Mammary microvascular endothelial cell (primary cell): ENCODE data around the gene TNK1. TPM values are rescaled to one million over a fixed set of nuclear protein-coding genes. Genes with fewer than 3 reads are reported as not detected.

ENCODE experiments used
- total RNA-seq: library from RNA; depleted of rRNA; stranded (reverse); fragments of >200 nt; gene quantifications from 2 replicates; pipeline ENCODE4 v1.2.3, GENCODE V29; 2015

TNK1 gene
- total RNA-seq: 0.15 and 2.5 TPM in 2 replicates

GRCh38 chr17:7380855-7381683 lies at the start of gene TNK1:
TNK1 (plus strand) TSS chr17:7381089; CDS start chr17:7382927, 1,838 bp downstream.

GRCh38 chr17:7336240-7337175 lies 44.4 kb upstream of the TNK1 start, which contains the start of gene ACAP1:
ACAP1 (plus strand) TSS chr17:7336529; CDS start chr17:7336735, 206 bp downstream.

DNA sequence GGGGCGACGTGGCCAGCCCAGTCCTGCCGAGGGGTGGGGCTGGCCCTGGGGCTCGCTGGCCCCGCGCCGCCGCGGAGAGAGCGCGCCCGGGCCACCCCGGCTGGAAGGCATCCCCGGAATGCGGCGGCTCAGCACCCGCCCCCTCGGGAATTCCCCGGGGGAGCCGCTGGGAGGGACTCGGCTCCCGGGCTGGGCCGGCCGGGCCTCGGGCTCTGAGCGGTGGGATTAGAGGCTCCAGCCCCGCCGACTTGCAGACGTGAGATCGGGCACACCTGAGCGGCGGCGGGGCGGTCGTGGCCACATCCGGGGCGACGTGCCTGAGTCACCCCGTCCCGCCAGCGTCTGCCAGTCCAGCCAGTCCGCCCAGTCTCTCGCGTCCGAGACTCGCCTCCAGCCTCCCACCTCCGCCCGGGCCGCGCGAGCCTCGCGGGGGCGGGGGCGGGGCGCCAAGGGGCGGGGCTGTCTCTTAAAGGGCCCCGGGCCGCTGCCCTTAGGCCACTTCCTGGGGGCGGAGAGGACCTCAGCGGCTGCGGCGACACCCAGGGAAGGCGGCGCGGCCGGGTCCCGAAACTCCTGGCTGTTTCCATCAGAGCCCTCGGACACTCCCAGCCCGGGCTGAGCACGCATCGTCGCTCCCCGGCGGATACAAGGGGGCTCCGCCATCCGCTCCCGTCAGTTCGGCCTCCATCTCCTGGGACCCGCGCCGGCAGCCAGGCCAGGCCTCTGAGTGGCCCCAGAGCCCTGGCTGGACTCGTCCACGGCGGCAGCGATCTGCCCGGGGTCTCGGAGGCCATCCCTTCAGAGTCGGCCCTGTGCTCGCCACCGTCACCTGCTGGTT lies 29.0 kb upstream of the TNK1 start, which contains the start of gene KCTD11:
TSS of gene KCTD11 (plus strand) at position 498 of the 838 bp plus-strand sequence.

GRCh38 chr17:7355053-7355452 lies 25.8 kb upstream of the TNK1 start, which contains the start of gene TMEM95:
TMEM95 (plus strand) TSS chr17:7355156; CDS start chr17:7355205, 49 bp downstream.

GRCh38 chr17:7394452-7395191 lies 13.7 kb downstream of the TNK1 start, which contains the start of gene PLSCR3:
PLSCR3 (minus strand) TSS chr17:7394525; CDS start chr17:7394110, 415 bp downstream.

GRCh38 chr17:7403977-7404736 lies 23.3 kb downstream of the TNK1 start, which contains the start of gene TMEM256:
TMEM256 (minus strand) TSS chr17:7404097; CDS start chr17:7404084, 13 bp downstream.

GRCh38 chr17:7407485-7408251 lies 26.8 kb downstream of the TNK1 start, which contains the start of gene NLGN2:
NLGN2 (plus strand) TSS chr17:7407845; CDS start chr17:7408256, 411 bp downstream.

DNA sequence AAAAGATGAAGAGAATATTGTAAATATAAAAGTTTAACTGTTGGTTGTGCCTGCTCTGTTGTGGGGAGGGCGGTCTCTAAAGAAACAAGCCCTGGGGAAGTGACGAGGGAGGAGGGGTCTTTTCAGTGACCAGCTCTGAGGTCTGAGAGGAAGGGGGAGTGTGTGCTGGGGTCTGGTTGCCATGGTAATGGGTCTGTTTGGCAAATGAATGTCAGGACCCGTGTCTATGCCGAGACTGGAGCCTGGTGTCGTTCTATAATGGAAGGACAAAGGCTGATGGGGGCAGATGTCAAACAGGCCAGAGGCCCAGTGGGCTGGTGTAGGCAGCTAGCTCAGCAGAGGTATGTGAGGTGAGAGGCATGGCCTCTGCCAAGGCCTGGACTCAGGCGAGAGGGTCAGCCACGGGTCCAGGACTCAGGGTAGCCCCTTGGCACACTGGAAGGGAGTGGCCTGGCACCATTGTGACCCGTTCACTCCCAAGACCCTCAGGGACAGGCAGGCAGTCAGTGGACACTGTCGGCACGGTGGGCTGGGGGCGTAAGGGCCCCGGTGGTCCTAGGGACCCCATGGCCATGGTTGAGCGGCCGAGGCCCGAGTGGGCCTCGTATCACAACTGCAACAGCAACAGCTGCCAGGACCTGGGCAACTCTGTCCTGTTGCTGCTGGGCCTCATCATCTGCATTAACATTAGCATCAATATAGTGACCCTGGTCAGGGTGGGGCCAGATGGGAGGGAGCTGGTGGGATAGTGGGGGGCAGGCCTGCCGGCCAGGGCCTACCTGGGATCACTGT lies 39.1 kb downstream of the TNK1 start, which contains the start of gene SPEM1:
TSS of gene SPEM1 (plus strand) at position 506 of the 792 bp plus-strand sequence. CDS start at position 567, 61 bp downstream.

GRCh38 chr17:7425316-7425715 lies 44.4 kb downstream of the TNK1 start, which contains the start of gene SPEM2:
SPEM2 (plus strand) TSS chr17:7425616; CDS start chr17:7425689, 73 bp downstream.

GRCh38 chr17:7428557-7428956 lies 47.7 kb downstream of the TNK1 start, which contains the start of gene SPEM3:
SPEM3 (plus strand) TSS chr17:7428857; CDS start chr17:7428903, 46 bp downstream.

Other genes with a start within 250 kb of the TNK1 start
- gene ASGR1, start 201.7 kb upstream of the TNK1 start, total RNA-seq: 2.8 and 4.1 TPM in 2 replicates
- gene DLG4, start 161.3 kb upstream of the TNK1 start, total RNA-seq: 4.7 and 8.4 TPM in 2 replicates
- 187 and 204 TPM in 2 replicates for gene ACADVL, start 161.2 kb upstream of the TNK1 start, total RNA-seq
- 36.6 and 41.9 TPM in 2 replicates for gene DVL2, start 146.6 kb upstream of the TNK1 start, total RNA-seq
- gene PHF23, start 141.6 kb upstream of the TNK1 start, total RNA-seq: 26.9 and 41.7 TPM in 2 replicates
- 280 and 300 TPM in 2 replicates for gene GABARAP, start 138.6 kb upstream of the TNK1 start, total RNA-seq
- 49.4 and 51.8 TPM in 2 replicates for gene CTDNEP1, start 129.4 kb upstream of the TNK1 start, total RNA-seq
- gene ELP5, start 128.9 kb upstream of the TNK1 start, total RNA-seq: 32.8 and 37.0 TPM in 2 replicates
- gene CLDN7, start 118.6 kb upstream of the TNK1 start, total RNA-seq: 8.7 and 12.3 TPM in 2 replicates
- gene SLC2A4, start 99.4 kb upstream of the TNK1 start, total RNA-seq: 0.10 and 0.13 TPM in 2 replicates
- not detected in 2 replicates for gene YBX2, start 86.5 kb upstream of the TNK1 start, total RNA-seq
- 572 and 718 TPM in 2 replicates for gene EIF5A, start 73.5 kb upstream of the TNK1 start, total RNA-seq
- 63.7 and 93.7 TPM in 2 replicates for gene GPS2, start 65.7 kb upstream of the TNK1 start, total RNA-seq
- 9.8 and 11.4 TPM in 2 replicates for gene NEURL4, start 51.8 kb upstream of the TNK1 start, total RNA-seq
- 0.07 TPM in 1 of 2 replicates, not detected in the other for gene ACAP1, start 44.6 kb upstream of the TNK1 start, total RNA-seq
- gene KCTD11, start 28.9 kb upstream of the TNK1 start, total RNA-seq: 4.2 and 5.5 TPM in 2 replicates
- gene TMEM95, start 25.9 kb upstream of the TNK1 start, total RNA-seq: not detected in 2 replicates
- gene PLSCR3, start 13.4 kb downstream of the TNK1 start, total RNA-seq: 66.6 and 72.2 TPM in 2 replicates
- 41.1 and 116 TPM in 2 replicates for gene TMEM256, start 23.0 kb downstream of the TNK1 start, total RNA-seq
- gene NLGN2, start 26.8 kb downstream of the TNK1 start, total RNA-seq: 2.9 and 3.1 TPM in 2 replicates
- not detected in 2 replicates for gene SPEM1, start 39.2 kb downstream of the TNK1 start, total RNA-seq
- gene SPEM2, start 44.5 kb downstream of the TNK1 start, total RNA-seq: not detected in 2 replicates
- gene SPEM3, start 47.8 kb downstream of the TNK1 start, total RNA-seq: not detected in 2 replicates
- 8.0 and 9.7 TPM in 2 replicates for gene TMEM102, start 54.3 kb downstream of the TNK1 start, total RNA-seq
- 0.20 TPM in 1 of 2 replicates, not detected in the other for gene FGF11, start 58.4 kb downstream of the TNK1 start, total RNA-seq
- 3.5 and 10.1 TPM in 2 replicates for gene CHRNB1, start 64.0 kb downstream of the TNK1 start, total RNA-seq
- 18.9 and 20.9 TPM in 2 replicates for gene ZBTB4, start 98.5 kb downstream of the TNK1 start, total RNA-seq
- gene SLC35G6, start 100.4 kb downstream of the TNK1 start, total RNA-seq: not detected in 2 replicates
- 45.0 and 63.4 TPM in 2 replicates for gene POLR2A, start 103.3 kb downstream of the TNK1 start, total RNA-seq
- 15.9 and 16.8 TPM in 2 replicates for gene TNFSF12, start 168.0 kb downstream of the TNK1 start, total RNA-seq
- 2.8 and 5.5 TPM in 2 replicates for gene TNFSF13, start 177.7 kb downstream of the TNK1 start, total RNA-seq
- 88.5 and 94.1 TPM in 2 replicates for gene SENP3, start 180.8 kb downstream of the TNK1 start, total RNA-seq
- gene CD68, start 198.5 kb downstream of the TNK1 start, total RNA-seq: 28.8 TPM in 2 replicates
- 308 and 329 TPM in 2 replicates for gene MPDU1, start 202.8 kb downstream of the TNK1 start, total RNA-seq
- gene SOX15, start 209.0 kb downstream of the TNK1 start, total RNA-seq: not detected in 2 replicates
- 29.8 and 33.8 TPM in 2 replicates for gene FXR2, start 233.8 kb downstream of the TNK1 start, total RNA-seq
- gene SAT2, start 246.7 kb downstream of the TNK1 start, total RNA-seq: 18.9 and 24.8 TPM in 2 replicates
- gene SHBG, start 249.0 kb downstream of the TNK1 start, total RNA-seq: 0.13 TPM in 1 of 2 replicates, not detected in the other